GM08714 (cell line): Measurements from ENCODE around the gene PSMA8.
A peak's percentile ranks its signal among the peaks of the same experiment; 100 is the strongest.
"Not testable (repeated sequence)": the region's sequence is repeated elsewhere in the genome, so short reads cannot be mapped to it uniquely, and the experiment has no call there.

Source experiments
- H3K4me3 ChIP-seq: fragments of 200-500 bp; sonication (Bioruptor generic); 2 replicates; pipeline ENCODE4 v1.5.1; 2014; ENCODE audit warnings: mild to moderate bottlenecking, low read length, inconsistent platforms
- ZNF274 ChIP-seq: IDR thresholded peaks from 2 replicates; pipeline ENCODE4 v1.6.1; 2012; ENCODE audit warnings: mild to moderate bottlenecking, low read depth, low read length

Gene PSMA8

GRCh38 chr18:26205318-26205717 lies 71.6 kb downstream of the PSMA8 start:
- no peak overlapping the region for H3K4me3 ChIP-seq
- TF ChIP-seq ZNF274: no peak

- no peak overlapping the region for H3K4me3 ChIP-seq
- no peak for TF ChIP-seq ZNF274
These were observed 72.8 kb downstream of the PSMA8 start for GRCh38 chr18:26206488-26206887.

- TF ChIP-seq ZNF274: no peak
- H3K4me3 ChIP-seq: no peak overlapping the region
These were observed 74.3 kb downstream of the PSMA8 start for GRCh38 chr18:26207937-26208336.

- no peak overlapping the region for H3K4me3 ChIP-seq
These were observed 75.3 kb downstream of the PSMA8 start for GRCh38 chr18:26208977-26209376.

DNA sequence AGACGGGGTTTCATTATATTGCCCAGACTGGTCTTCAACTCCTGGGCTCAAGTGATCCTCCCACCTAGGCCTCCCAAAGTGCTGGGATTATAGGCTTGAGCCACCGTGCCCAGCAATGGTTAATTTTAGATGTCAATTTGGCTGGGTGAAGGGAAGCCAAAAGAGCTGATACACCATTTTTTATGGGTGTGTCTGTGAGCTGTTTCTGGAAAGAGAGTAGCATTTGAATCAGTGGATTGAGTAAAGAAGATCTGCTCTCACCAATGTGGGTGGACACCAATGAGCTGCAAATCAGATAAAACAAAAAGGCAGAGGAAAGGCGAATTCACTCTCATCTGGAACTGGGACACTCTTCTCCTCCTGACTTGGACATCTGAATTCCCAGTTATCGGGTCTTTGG lies 76.5 kb downstream of the PSMA8 start:
- no peak for TF ChIP-seq ZNF274
- no peak overlapping the region for H3K4me3 ChIP-seq

More at GRCh38 chr18:26208977-26209376, 75.3 kb downstream of the PSMA8 start:
- TF ChIP-seq ZNF274: no peak

DNA sequence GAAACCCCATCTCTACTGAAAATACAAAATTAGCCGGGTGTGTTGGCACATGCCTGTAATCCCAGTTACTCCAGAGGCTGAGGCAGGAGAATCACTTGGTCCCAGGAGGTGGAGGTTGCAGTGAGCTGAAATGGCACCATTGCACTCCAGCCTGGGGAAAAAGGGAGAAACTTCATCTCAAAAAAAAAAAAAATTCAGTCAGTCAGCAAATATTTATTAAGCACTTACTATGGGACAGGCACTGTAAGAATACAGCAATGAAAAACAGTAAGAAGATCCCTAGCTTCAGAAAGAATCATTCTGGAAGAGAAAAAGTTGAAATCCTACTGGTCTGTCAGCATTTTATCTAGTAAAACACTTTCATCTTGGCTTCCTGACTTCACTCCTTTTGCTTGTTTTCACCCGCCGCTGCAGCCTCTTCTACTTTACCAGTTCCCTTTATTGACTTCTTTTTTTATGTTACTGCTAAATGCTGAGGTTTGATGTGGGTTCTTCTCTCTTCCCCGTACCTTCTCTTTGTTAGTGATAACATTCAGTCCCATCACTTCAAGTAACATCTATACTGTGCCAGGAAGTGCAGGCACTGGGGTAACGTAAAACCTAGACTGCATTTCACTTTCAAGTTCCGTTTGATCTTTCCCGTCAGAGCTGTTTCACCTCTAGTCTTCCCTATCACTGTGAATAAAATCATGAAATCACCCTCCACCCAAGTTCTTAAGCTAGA lies 81.7 kb downstream of the PSMA8 start:
- peak overlapping the region; percentile 25; the same call in 1 of the 2 replicates for H3K4me3 ChIP-seq
- TF ChIP-seq ZNF274: no peak

- H3K4me3 ChIP-seq: no peak overlapping the region
These were observed 91.5 kb downstream of the PSMA8 start for GRCh38 chr18:26225022-26225693.

GRCh38 chr18:26225915-26226228 lies 92.2 kb downstream of the PSMA8 start:
- peak overlapping the region; percentile 99 for H3K4me3 ChIP-seq
- TF ChIP-seq ZNF274: no peak

More at GRCh38 chr18:26225022-26225693, 91.5 kb downstream of the PSMA8 start:
- TF ChIP-seq ZNF274: no peak

DNA sequence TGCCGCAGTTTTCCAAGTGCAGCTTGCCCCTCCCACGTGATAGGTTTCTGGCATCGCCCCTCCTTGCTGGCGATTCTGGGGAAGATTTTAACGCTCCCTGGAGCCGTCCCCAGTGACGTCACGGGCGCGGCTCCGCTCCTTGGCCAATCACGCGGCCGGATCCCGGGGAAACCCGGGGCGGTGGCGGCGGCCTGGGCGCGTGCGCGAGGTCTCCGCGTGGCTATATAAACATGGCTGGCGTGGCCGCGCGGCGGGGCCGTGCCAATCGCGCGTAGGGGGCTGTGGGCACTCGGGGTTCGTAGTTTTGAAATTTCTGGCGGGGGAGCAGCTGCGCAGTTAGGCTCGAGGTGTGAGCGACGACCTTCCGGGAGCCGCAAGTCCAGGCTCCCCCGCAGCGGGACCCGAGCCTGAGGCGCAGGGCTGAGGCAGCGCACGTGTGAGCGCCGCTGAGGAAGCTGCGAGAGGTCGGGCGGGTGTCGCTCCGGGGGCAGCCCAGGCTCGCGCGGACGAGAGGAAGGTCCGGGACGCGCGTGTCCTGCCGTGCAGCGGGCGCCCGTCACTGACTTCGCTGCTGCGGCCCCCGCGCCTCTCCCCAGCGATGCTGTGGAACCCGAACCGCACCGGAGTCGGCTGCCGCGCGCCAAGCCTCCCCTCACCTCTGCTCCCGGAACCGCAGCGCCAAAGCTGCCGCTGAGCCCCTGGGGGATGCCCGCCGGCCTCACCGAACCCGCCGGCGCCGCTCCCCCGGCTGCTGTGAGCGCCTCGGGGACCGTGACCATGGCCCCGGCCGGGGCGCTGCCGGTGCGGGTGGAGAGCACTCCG lies 92.8 kb downstream of the PSMA8 start, which contains the start of gene TAF4B:
Gene TAF4B (plus strand): TSS at position 217 of the 822 bp plus-strand sequence. CDS start 489 bp downstream, at position 706.
- H3K4me3 ChIP-seq: peak within 1 kb of the TSS; percentile 99
- no peak for TF ChIP-seq ZNF274

- TF ChIP-seq ZNF274: no peak
- H3K4me3 ChIP-seq: peak overlapping the region; percentile 99
These were observed 93.5 kb downstream of the PSMA8 start for GRCh38 chr18:26227051-26227670.

DNA sequence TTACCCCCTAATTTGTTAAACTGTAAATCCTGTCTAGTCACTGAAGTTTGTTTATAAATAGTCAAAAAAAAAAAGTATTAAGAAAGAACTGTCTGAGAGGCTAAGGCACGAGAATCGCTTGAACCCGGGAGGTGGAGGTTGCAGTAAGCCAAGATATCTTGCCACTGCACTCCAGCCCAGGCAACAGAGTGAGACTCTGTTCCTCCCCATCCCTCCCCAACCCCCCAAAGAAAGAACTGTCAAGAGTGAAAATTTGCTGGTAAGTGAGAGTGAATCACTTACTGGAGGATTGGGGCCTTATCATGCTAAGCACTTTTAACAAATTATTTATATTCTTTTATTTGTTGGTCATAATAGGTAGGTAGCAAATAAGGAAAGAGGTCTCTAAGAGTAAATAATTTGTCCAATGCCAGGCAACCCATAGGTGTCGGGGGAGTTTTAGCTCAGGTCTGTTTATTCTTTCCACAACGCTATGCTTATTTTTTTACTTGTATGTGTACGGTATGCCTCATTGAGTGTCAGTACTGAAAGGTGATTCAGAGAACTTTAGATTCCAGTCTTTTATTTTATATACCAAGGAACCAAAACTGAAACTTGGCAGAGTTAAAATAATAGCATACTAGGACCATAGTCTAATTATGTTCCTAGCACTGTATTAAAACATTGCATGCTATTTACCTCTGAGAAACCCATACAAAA lies 95.0 kb downstream of the PSMA8 start:
- H3K4me3 ChIP-seq: peak overlapping the region; percentile 99
- TF ChIP-seq ZNF274: no peak

- TF ChIP-seq ZNF274: no peak
- no peak overlapping the region for H3K4me3 ChIP-seq
These were observed 96.8 kb downstream of the PSMA8 start for GRCh38 chr18:26230497-26230896.

- no peak for TF ChIP-seq ZNF274
- no peak overlapping the region for H3K4me3 ChIP-seq
These were observed 99.5 kb downstream of the PSMA8 start for GRCh38 chr18:26233208-26233607.

- not testable (repeated sequence) for H3K4me3 ChIP-seq
These were observed 103.7 kb downstream of the PSMA8 start for GRCh38 chr18:26237363-26237762.

- not testable (repeated sequence) for H3K4me3 ChIP-seq
These were observed 105.0 kb downstream of the PSMA8 start for GRCh38 chr18:26238718-26239117.

DNA sequence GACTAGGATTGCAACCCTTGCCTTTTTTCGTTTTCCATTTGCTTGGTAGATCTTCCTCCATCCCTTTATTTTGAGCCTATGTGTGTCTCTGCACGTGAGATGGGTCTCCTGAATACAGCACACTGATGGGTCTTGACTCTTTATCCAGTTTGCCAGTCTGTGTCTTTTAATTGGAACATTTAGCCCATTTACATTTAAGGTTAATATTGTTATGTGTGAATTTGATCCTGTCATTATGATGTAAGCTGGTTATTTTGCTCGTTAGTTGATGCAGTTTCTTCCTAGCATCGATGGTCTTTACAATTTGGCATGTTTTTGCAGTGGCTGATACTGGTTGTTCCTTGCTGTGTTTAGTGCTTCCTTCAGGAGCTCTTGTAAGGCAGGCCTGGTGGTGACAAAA lies 108.7 kb downstream of the PSMA8 start:
- H3K4me3 ChIP-seq: not testable (repeated sequence)
